Fibroblast of pulmonary artery (primary cell): ENCODE results near the gene ZMIZ1.
A peak's percentile ranks its signal among the peaks of the same experiment; 100 is the strongest.

ENCODE experiments used
- DNase-seq: peaks from one replicate; pipeline ENCODE4 v3.0.0-alpha.2; 2010; ENCODE audit warnings: low read depth
- H3K4me3 ChIP-seq: replicated peaks from 2 replicates; pipeline ENCODE4 v1.5.1; 2011; ENCODE audit warnings: low read depth, mild to moderate bottlenecking, control low read depth, low read length, moderate library complexity
- TF ChIP-seq, protein P1 (sequence below): IDR thresholded peaks from 2 replicates; pipeline ENCODE4 v1.5.1; 2011; ENCODE audit warnings: mild to moderate bottlenecking, control low read depth, low read length, inconsistent platforms; ENCODE audit errors: missing control alignments

Gene ZMIZ1

DNA sequence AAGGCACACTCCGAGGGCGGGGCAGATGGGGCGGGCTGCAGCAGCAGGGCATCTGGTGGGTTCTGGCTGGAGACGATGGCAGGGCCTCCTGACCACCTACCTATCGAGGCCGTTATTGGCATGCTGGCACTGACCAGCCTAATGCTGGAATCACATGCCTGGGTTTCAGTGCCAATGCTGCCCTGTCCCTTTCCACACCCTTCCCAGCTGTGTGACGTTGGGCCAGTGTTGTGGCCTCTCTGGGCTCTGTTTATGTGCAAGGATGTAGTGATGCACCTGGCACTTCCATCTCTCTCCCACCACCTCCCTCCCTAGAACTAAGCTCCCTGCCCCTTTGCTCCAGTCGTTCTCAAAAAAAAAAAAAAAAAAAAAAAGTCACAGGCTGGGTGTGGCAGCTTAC lies 132.9 kb downstream of the ZMIZ1 start:
- TF ChIP-seq, protein P1, sequence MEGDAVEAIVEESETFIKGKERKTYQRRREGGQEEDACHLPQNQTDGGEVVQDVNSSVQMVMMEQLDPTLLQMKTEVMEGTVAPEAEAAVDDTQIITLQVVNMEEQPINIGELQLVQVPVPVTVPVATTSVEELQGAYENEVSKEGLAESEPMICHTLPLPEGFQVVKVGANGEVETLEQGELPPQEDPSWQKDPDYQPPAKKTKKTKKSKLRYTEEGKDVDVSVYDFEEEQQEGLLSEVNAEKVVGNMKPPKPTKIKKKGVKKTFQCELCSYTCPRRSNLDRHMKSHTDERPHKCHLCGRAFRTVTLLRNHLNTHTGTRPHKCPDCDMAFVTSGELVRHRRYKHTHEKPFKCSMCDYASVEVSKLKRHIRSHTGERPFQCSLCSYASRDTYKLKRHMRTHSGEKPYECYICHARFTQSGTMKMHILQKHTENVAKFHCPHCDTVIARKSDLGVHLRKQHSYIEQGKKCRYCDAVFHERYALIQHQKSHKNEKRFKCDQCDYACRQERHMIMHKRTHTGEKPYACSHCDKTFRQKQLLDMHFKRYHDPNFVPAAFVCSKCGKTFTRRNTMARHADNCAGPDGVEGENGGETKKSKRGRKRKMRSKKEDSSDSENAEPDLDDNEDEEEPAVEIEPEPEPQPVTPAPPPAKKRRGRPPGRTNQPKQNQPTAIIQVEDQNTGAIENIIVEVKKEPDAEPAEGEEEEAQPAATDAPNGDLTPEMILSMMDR, result no peak
- H3K4me3 ChIP-seq, result no peak overlapping the region
- DNase-seq, result no peak

DNA sequence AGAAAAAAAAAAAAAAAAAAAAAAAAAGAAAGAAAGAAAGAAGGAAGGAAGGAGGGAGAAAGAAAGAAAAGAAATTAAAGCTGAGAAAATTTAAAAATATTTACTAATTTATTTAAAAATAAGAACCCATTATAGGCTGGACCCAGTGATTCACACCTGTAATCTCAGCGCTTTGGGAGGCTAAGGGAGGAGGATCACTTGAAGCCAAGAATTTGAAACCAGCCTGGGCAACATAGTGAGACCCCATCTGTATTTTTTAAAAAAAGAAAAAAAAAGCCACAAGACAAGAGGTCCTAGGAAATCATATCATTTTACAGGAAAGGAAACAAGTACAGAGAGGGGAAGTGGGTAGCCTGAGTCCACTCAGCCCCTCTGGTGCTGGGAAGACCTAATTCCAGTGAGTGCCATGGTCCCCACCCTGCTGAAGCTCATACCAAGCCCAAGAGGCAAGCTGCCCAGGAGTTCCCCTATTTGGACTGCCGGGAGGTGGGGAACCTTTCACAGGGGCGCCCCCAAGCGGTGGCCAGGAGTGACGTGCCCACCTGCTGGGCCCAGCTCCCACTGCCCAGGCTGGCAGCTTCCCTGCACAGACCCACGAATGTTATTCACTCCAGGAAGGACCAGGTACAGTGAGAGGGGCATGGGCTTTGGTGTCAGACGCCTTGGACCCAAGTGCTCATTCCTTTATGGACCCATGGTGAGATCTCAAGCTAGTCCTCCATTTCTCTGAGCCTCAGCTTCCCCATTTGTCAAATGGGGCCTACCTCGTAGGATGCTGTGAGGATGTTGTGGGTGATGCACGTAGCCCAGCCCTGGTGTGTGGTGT lies 133.6 kb downstream of the ZMIZ1 start:
- TF ChIP-seq, protein P1, result peak; percentile 55
- H3K4me3 ChIP-seq, result no peak overlapping the region
- DNase-seq, result peak; percentile 44

DNA sequence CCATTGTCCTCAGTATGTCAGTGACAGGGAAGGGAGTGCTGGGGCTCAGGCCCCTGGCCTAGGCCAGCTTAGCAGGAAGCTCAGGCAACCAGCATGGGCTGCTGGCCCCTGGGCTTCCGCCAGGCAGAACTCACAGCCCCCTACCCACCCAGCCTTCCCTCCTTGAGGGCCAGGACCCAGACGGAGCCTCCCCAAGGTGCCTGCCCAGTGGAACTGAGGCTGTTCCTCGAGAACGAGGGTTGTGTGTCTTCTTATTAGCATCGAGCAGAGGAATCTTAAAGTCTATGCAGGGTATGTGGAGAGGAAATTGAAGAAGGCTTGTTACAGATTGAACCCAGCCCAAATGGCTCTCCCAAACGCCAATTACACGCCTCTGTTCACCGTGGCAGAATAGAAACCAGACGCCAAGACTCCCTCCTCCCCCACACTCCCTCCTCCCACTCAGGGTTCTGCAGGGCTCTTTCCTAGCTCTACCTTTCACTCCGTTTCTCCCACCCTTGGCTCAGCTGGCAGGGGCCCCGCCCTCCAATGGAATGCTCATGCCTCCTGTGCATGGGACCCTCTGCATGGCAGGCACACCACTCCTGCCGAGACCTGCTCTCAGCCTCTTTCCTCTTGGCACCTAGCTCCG lies 134.4 kb downstream of the ZMIZ1 start:
- H3K4me3 ChIP-seq, result no peak overlapping the region
- TF ChIP-seq, protein P1, result no peak
- DNase-seq, result no peak

DNA sequence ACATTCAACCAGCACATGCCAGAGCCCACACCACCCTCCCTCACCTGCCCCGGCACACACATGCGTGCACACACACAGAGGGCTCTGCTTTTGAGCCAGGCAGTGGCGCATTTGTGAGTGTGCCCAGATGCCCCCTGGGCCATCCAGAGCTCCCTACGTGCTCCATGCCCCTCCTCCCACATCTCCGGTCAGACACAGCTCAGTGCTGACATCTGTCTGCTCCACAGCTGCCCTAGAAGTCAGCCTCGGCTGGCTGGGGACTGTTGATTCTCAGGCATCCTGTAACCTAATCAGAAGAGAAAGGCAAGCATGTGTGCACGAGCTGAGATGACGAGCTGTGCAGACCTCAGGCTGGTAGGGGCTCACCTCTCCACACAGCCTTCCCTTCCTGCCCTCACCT lies 135.1 kb downstream of the ZMIZ1 start:
- no peak overlapping the region for H3K4me3 ChIP-seq
- TF ChIP-seq, protein P1, result no peak

DNA sequence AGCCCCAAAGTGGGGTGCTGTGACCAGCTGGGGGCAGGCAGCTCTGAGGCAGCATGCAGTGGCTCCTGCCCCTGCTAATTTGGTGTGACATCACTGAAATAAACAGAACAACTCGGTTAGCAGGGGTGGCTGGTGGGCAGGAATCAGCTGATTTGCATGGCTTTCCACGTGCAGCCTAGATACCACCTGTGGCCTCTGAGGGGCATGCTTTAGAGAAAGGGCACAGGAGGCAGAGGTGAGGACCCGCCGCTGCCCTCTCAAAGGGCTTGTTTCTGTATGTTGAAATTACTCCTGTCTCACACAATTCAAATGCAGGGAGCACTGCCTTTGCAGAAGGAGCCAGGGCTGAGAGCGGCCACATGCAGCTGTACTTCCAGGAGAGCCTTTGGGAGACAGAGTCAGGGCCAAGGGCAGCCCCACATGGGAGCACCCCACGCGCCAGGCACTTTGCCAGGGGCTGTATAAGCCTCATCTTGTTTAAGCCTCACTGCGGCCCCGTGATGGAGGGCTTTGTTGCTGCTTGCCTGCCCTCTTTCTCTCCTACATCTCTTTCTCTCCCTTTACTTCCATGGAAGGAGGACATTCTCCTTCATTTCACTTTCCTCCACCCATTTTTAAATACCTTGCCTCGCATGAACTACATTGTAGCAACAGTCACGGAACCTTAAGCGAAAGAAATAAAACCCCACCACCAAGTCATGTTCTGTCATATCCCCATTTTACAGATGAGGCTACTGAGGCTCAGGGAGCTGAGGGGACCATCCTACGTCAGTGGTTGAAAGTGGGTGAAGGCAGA lies 137.7 kb downstream of the ZMIZ1 start:
- H3K4me3 ChIP-seq, result no peak overlapping the region
- DNase-seq, result no peak
- TF ChIP-seq, protein P1, result no peak

More for the DNA sequence above, 135.1 kb downstream of the ZMIZ1 start:
- no peak for DNase-seq

DNA sequence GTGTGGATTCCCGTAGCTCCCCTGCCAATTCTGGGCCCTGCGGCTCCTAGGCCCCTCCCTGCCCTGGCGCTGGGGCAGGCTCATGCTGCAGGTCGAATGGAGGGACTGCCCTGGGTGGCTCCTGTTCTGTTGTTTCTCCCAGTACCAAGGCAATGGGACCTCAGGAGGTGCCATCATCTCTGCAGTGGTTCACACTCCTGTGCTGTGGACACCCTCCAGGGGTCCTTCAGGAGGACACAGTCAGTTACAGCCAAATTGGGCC lies 138.3 kb downstream of the ZMIZ1 start:
- no peak overlapping the region for H3K4me3 ChIP-seq
- no peak for DNase-seq
- TF ChIP-seq, protein P1, result no peak
